Mucosa of gallbladder (tissue), 1 donor: ENCODE measurements around the gene HOXB9. TPM values are rescaled to one million over a fixed set of nuclear protein-coding genes. Genes with fewer than 3 reads are reported as not detected.

Experiments
- DNase-seq: peaks from one replicate; pipeline ENCODE4 v3.0.0-alpha.2; 2020; ENCODE audit warnings: low spot score
- total RNA-seq: library from RNA; stranded (reverse); gene quantifications from one replicate; pipeline ENCODE4 v1.2.1, GENCODE V29; 2021
- donor health status: DM: no; HTN: no; CAD: no.

Gene HOXB9
- total RNA-seq, 1 donor from 2014 or later, result 0.26 TPM

DNA sequence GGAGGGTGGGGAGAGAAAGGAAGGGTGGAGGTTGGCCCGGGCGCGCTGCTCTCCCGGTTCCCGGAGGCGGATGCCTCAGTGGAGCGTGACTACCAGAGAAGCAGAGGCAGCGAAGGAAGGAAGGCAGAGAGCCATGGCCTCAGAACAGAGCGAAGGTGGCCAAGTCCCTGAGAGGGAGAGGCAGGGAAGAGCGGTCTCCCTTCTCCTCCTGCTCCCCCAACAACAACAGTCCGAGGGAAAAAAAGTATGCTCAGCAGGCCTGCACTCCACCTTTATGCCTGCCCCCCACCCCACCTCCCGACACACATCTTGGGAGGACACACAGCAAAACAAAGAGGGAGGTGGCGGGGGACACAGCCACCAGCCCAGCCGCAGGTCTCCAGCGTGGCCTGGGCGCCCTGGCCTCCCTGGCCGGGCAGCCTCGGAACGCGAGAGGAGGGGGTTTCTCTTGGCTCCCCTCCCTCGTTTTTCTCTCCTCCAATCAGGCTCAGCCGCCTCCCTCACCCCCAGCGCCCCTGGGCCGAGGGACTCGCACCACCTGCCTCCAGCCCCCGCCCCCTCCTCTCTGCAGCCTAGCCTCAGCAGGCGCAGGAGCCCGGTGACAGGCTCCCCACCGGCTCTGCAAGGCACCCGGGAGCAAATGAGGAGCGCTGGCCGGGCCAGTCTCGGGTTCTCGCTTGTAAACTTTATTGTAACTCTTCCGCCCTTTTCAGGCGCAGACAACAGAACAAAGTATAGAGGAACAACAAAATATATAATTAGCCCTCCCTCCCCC lies 14.3 kb downstream of the HOXB9 start:
- DNase-seq, result no peak

DNA sequence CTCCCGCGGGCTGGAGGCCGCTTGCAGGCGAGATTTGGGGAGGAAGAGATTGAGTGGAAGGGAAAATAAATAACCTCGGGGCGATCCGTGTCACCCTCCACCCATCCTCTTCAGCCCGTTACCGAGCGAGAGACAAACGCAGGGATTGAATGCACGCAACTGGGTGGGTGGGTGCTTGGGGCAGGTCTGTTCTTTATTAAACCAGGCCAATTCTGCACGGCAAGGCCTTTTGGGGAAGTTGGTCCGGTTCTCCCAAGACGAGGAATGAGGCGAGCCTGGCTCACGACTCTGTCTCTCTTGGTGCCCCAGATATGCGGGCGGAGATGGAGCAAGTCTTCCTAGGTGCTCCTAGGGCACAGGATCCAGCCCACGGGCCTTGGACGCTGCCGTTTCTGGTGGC lies 14.9 kb downstream of the HOXB9 start:
- DNase-seq, result no peak

- DNase-seq, result peak; percentile 37
Observed at GRCh38 chr17:48610282-48611211, 15.6 kb downstream of the HOXB9 start, which contains the start of gene HOXB7. Gene HOXB7 (minus strand): TSS chr17:48611017. CDS start chr17:48610918, 99 bp downstream.

GRCh38 chr17:48609759-48610281 lies 16.3 kb downstream of the HOXB9 start:
- no peak for DNase-seq

DNA sequence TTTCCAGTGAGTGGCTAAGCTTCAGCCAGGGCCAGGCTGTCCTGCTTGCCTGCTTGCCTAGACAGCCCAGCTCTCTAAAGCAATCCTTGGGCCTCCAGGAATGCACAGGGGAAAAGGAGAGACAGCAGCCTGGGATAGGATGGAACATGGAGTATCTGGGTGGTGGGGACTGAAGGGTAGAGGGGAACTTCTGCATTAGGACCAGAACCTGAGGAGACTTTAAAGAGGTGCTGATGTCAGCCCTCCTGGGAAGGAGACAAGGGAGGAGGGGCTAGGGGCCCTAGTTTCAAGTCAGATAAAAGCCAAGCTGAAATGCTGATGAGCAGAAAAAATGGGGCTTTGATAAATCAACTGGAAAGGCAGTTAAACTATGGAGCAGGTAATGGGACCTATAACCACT lies 17.1 kb downstream of the HOXB9 start:
- no peak for DNase-seq

- DNase-seq, result no peak
Observed at GRCh38 chr17:48608494-48608834, 17.7 kb downstream of the HOXB9 start.

DNA sequence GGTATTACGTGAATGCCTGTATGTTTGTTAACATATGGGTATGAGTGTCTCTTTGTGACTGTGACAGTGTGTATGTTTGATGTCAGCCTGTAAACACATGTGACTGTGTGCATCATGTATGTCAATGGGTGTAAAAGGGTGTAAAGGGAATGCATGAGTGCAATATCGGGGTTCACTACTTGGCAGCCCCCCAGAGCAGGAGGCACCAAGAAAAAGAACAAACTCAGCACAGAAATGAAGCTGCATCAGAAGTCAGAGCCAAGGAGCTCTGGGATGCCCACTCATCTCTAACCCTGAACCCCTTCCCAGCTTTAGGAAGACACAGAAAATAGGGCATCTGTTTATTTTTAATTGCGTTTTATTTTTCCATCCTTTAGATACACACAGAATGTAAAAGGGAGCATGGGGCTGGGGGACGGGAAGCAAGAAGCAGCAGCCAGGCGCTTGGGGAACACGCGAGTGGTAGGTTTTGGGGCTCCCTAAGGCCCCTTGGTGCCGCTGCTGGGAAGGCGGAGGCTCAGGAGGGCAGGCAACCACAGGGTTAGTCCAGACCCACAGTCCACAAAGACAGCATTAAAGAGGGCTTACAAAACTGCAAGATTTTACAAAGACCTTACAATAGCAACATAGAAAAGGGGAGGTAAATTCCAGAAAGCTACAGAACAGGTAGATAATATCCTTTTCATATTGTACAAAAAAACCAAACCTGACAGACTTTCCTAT lies 19.1 kb downstream of the HOXB9 start:
- no peak for DNase-seq

GRCh38 chr17:48605991-48606891 lies 19.9 kb downstream of the HOXB9 start:
- no peak for DNase-seq

DNA sequence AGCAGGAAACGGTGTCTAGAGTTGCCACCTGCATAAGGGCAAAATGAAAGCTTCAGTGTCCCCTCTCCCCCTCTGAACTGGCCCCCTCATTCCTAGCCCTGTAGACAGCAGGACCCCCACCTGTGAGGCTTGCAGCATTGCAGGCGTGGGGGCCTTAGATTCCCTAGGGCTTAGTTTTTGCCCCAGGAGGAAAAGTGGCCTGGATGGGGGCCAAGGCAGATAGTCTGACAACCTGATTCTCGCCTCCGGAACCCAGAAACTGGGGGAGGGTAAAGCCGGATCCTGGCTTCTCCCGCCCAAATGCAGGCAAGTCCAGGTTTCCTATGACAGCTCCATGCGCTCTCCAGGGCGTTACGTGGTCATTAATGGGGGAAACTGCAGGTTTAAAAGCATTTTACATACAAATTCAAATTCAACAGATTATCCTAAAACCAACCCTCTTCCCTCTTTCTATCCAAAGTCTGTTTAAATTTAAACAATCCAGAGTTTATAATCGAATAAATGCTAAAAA lies 20.7 kb downstream of the HOXB9 start:
- no peak for DNase-seq

DNA sequence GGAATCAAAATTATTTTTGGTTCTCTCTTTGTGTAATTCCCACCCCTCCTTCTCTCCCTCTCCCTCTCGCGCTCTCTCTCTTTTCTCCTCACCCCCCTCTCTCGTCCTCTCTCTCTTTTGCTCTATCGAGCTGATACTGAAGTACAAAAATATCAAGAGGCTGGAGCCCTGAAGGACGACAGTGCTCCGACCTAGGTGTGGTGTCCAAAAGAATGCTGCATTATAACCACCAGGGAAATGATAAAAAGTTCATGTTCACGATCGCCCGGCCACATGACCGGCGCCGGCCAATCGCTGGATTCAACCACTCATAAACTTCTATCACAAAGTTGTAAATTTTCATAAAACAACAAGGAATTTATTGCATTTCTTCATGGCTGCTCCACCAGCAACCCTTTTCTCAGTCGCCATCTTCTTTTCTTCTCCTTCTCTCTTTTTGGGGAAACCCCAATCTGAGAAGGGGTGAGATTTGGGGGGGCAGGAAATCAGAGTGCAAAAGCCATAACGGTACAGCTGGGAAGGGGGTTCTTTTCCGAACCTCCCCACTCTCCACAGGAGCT lies 21.3 kb downstream of the HOXB9 start, which contains the start of gene HOXB6:
Gene HOXB6, minus strand, starts transcription at position 217 of the 560 bp plus-strand sequence. CDS start 6,836 bp downstream, outside the sequence.
- DNase-seq, result no peak

DNA sequence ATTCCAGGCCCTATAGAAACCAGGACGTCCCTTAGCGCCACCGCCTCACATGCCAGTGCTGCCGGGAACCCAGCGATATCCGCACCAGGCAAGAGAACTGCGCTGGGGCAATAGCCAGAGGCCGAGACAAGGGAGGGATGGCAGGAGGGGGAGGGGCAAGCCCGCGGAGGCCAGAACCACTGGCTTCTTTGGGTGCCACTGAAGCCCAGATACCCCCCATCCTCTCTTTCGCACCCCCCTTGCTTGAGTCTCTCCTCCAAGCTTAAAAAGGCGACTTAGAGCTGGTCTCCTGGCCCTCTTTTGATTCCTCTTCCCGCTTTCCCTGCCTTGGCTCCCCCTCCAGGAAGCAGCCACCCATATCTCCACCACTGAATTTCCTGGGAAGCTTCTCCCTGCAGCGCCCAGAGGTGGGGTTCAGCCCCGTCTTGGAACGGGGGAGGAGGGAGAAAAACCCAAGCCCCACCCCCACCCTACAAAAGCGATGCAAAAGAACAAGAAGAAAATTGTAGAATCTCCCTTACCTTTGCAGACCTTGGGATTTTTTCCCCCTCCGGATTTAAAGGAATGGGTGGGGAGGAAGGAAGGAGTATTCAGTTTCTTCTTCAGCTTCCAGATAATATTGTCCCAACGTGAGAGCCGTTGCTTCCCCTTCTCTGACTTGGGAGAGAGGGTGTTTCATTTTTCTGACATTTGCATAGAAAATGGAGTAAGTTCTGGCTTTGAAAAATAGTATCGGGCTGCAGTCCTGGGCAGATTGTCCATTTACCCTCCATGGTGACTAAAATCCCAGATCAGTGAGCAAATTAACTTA lies 22.0 kb downstream of the HOXB9 start:
- DNase-seq, result no peak

GRCh38 chr17:48601539-48602425 lies 24.4 kb downstream of the HOXB9 start:
- no peak for DNase-seq

DNA sequence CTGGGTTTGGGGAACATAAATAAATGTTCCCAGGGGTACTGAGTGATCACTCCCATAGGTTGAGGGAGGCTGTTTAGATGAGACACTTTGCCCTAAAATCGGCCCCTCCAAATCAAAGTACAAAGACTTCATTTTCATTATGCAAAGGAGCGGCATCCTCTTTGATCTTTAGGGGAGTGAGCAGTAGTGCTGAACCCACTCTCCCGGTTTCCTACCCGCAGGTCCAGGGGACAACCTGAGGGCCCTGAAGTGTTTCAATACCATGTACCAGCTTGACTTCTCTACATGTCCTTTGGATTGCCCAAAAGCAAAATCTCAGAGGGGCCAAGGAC lies 25.0 kb downstream of the HOXB9 start:
- DNase-seq, result no peak

DNA sequence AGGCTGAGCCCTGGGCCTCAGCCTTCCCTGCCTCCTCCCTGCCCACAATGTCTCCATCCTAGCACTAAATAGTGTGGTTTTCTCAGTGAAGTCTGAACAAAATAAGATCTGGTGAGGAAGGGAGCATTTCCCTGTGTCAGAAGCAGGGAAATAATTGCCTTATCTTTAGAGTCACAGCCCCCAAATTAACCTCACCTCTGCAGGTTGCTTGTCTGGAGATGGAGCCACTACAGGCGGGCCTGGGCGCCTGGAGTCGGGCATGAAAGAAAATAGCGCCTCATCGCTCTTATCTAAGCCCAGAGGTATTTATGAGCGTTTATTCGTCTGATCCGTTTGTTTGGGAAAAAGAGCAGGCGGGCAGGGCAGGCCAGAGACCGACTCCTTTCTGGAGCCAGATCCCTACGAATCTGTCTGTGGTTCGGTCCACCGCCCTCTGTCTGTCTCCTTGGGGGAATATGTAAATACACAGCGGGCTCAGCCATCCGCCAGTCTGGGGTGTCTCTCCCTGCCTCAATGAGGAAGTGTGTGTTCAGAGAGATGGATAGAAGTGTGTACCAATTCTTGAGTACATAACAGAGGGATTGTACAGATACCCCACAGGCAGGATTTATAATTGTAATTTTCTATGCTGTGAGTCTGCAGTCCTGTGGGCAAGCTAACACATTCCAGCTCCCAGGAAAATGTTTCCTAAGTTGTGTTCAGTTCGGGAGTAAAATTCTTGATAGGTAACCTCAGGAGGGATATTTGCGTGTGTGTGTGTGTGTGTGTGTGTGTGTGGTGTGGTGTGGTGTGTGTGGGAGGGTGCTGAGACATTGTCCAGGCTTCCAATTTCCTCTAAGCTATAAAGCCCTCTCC lies 25.7 kb downstream of the HOXB9 start:
- DNase-seq, result no peak

DNA sequence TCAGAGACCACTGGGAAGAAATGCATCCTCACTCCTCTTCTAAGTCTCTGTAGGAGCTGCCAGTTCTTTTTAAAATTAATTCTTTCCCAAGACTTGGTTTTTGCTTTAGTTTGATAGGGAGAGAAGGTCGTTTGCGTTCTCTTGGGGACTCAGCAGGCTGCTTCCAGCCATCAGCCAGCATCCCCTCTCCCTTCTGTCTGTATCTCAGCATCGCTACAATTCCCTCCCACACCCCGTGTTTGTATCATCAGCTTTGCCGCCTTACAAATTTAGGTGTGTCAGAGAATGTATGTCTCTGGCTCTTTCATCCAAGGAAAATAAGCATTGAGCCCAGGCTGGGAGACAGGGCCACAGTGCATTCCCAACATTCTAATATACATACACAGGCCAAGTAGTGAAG lies 26.8 kb downstream of the HOXB9 start:
- no peak for DNase-seq

- DNase-seq, result no peak
Observed at GRCh38 chr17:48598736-48599135, 27.4 kb downstream of the HOXB9 start.
